Parathyroid adenoma (tissue), 2 donors: Measurements from ENCODE around the gene TSC2.

Source experiments
- H2AFZ ChIP-seq: fragments of 300-600 bp; sonication (generic); one replicate; pipeline ENCODE4 v1.7.0; 2017; ENCODE audit warnings: antibody characterized with exemption, mild to moderate bottlenecking
- H3K27ac ChIP-seq: fragments of 300-600 bp; sonication (generic); one replicate; pipeline ENCODE4 v1.7.0; 2017
- H3K27me3 ChIP-seq: fragments of 300-600 bp; sonication (generic); one replicate; pipeline ENCODE4 v1.7.0; 2017; ENCODE audit warnings: low read length; ENCODE audit not compliant: control insufficient read depth, insufficient read depth
- H3K36me3 ChIP-seq: fragments of 300-600 bp; sonication (generic); one replicate; pipeline ENCODE4 v1.7.0; 2017; ENCODE audit warnings: low read length; ENCODE audit not compliant: control insufficient read depth, insufficient read depth
- H3K4me1 ChIP-seq: fragments of 300-600 bp; sonication (generic); one replicate; pipeline ENCODE4 v1.7.0; 2017; ENCODE audit warnings: control low read depth
- H3K4me2 ChIP-seq: fragments of 300-600 bp; sonication (generic); one replicate; pipeline ENCODE4 v1.7.0; 2017; ENCODE audit warnings: low read length
- H3K4me3 ChIP-seq: fragments of 300-600 bp; sonication (generic); one replicate; pipeline ENCODE4 v1.7.0; 2017; ENCODE audit warnings: low read depth, low read length
- H3K79me2 ChIP-seq: fragments of 300-600 bp; sonication (generic); one replicate; pipeline ENCODE4 v1.7.0; 2017; ENCODE audit warnings: control low read depth
- H3K9ac ChIP-seq: fragments of 300-600 bp; sonication (generic); one replicate; pipeline ENCODE4 v1.7.0; 2017; ENCODE audit warnings: mild to moderate bottlenecking
- H3K9me3 ChIP-seq: fragments of 300-600 bp; sonication (generic); one replicate; pipeline ENCODE4 v1.7.0; 2017; ENCODE audit warnings: low read length; ENCODE audit not compliant: control insufficient read depth
- CTCF ChIP-seq: fragments of 300-600 bp; sonication (generic); IDR thresholded peaks from one replicate; pipeline ENCODE4 v1.7.0; 2017; ENCODE audit warnings: antibody characterized with exemption, mild to moderate bottlenecking
- donor health status: primary hyperparathyroidism.

The TSC2 gene

GRCh38 chr16:2001035-2001434 lies 46.8 kb upstream of the TSC2 start:
- Histone ChIP-seq H3K4me1 (no peaks in the 10 kb centered on the region), H2AFZ (no peak overlapping the region), H3K36me3 (no peaks in the 10 kb centered on the region), H3K9me3 (no peaks in the 10 kb centered on the region), H3K4me2 (no peak overlapping the region), H3K9ac (no peak overlapping the region), H3K79me2 (peaks cover 30% of the 10 kb centered on the region), H3K27ac (no peak overlapping the region), H3K27me3 (no peaks in the 10 kb centered on the region), H3K4me3 (no peak overlapping the region)
- no peak for TF ChIP-seq CTCF

- no peak for TF ChIP-seq CTCF
- Histone ChIP-seq H3K9me3 (no peaks in the 10 kb centered on the region), H3K27ac (no peak overlapping the region), H3K4me1 (no peaks in the 10 kb centered on the region), H3K9ac (no peak overlapping the region), H3K36me3 (no peaks in the 10 kb centered on the region), H3K79me2 (peaks cover 37% of the 10 kb centered on the region), H2AFZ (no peak overlapping the region), H3K27me3 (no peaks in the 10 kb centered on the region), H3K4me2 (no peak overlapping the region), H3K4me3 (no peak overlapping the region)
Observed at GRCh38 chr16:2001456-2002355, 46.1 kb upstream of the TSC2 start.

GRCh38 chr16:2002406-2003230 lies 45.2 kb upstream of the TSC2 start:
- Histone ChIP-seq H3K27me3 (no peaks in the 10 kb centered on the region), H3K79me2 (peaks cover 46% of the 10 kb centered on the region), H3K4me3 (no peak overlapping the region), H3K9ac (no peak overlapping the region), H3K36me3 (no peaks in the 10 kb centered on the region), H3K9me3 (no peaks in the 10 kb centered on the region), H3K4me2 (no peak overlapping the region), H3K27ac (no peak overlapping the region), H3K4me1 (no peaks in the 10 kb centered on the region), H2AFZ (no peak overlapping the region)
- no peak for TF ChIP-seq CTCF

- Histone ChIP-seq H3K79me2 (peaks cover 53% of the 10 kb centered on the region), H3K9me3 (no peaks in the 10 kb centered on the region), H2AFZ (no peak overlapping the region), H3K9ac (no peak overlapping the region), H3K4me1 (peaks cover 4% of the 10 kb centered on the region), H3K4me2 (no peak overlapping the region), H3K27me3 (no peaks in the 10 kb centered on the region), H3K27ac (no peak overlapping the region), H3K4me3 (no peak overlapping the region), H3K36me3 (no peaks in the 10 kb centered on the region)
- no peak for TF ChIP-seq CTCF
Observed at GRCh38 chr16:2003231-2003826, 44.5 kb upstream of the TSC2 start.
